IMR-90 (cell line): ENCODE results near the gene AUNIP. TPM values are rescaled to one million over a fixed set of nuclear protein-coding genes. Genes with fewer than 3 reads are reported as not detected.

Experiments used
- ATAC-seq: fragments of 200-7000 bp; cut with Tn5 transposase; 2 replicates; pipeline ENCODE4 v1.9.1; 2020; ENCODE audit warnings: low read depth, mild to moderate bottlenecking, moderate library complexity
- Bru-seq: library from RNA; stranded (reverse); fragments of 400-500 nt; gene quantifications from one replicate; lab custom pipeline; 2021; lab: Mats Ljungman, UMichigan
- BruChase-seq, 2 experiments: library from RNA; stranded (reverse); fragments of 400-500 nt; gene quantifications; one replicate each; lab custom pipeline; 2021; lab: Mats Ljungman, UMichigan
- BruUV-seq: library from RNA; stranded (reverse); fragments of 400-500 nt; replicated peaks from 2 replicates; lab custom pipeline; 2021; lab: Mats Ljungman, UMichigan
- CTCF ChIA-PET: fragments of 300-600 bp; formaldehyde crosslinking; extraction: SDS; loops from one replicate; lab custom pipeline; 2021; ENCODE audit warnings: antibody characterized with exemption; lab: Yijun Ruan, JAX
- POLR2A ChIA-PET: fragments of 300-600 bp; sonication (Branson Sonifier 250); formaldehyde crosslinking; loops from one replicate; lab custom pipeline; 2022; ENCODE audit warnings: antibody characterized with exemption; ENCODE audit not compliant: unreplicated experiment; lab: Charles Lee
- DNase-seq: peaks from one replicate; pipeline ENCODE4 v3.0.0; 2013
- H2AFZ ChIP-seq: replicated peaks from 2 replicates; pipeline ENCODE3; 2013; ENCODE audit warnings: low read length, mild to moderate bottlenecking; ENCODE audit not compliant: poor library complexity
- H2AK5ac ChIP-seq: 2 replicates; pipeline ENCODE4 v1.6.1; 2013; ENCODE audit warnings: low read depth, low read length, inconsistent platforms
- H2AK9ac ChIP-seq: replicated peaks from 2 replicates; pipeline ENCODE3; 2013; ENCODE audit warnings: mild to moderate bottlenecking, low read depth, low read length, moderate library complexity; ENCODE audit not compliant: poor library complexity
- H2BK120ac ChIP-seq: 2 replicates; pipeline ENCODE4 v1.6.1; 2013; ENCODE audit warnings: low read depth, low read length, inconsistent platforms
- H2BK15ac ChIP-seq: 3 replicates; pipeline ENCODE4 v1.6.1; 2013; ENCODE audit warnings: low read depth, low read length, inconsistent platforms
- H2BK20ac ChIP-seq: 2 replicates; pipeline ENCODE4 v1.6.1; 2013; ENCODE audit warnings: low read depth, mild to moderate bottlenecking, inconsistent platforms, low read length, moderate library complexity
- H2BK5ac ChIP-seq: 2 replicates; pipeline ENCODE4 v1.6.1; 2013; ENCODE audit warnings: mild to moderate bottlenecking, low read depth, low read length, inconsistent platforms; ENCODE audit not compliant: poor library complexity, severe bottlenecking
- H3K14ac ChIP-seq: replicated peaks from 2 replicates; pipeline ENCODE4 v1.6.1; 2013; ENCODE audit warnings: low read depth, low read length, inconsistent platforms
- H3K18ac ChIP-seq: 2 replicates; pipeline ENCODE4 v1.6.1; 2013; ENCODE audit warnings: low read depth, low read length, control low read depth
- H3K23ac ChIP-seq: 2 replicates; pipeline ENCODE4 v1.6.1; 2013; ENCODE audit warnings: low read depth, low read length, inconsistent platforms
- H3K27ac ChIP-seq: 2 replicates; pipeline ENCODE4 v1.5.1; 2013; ENCODE audit warnings: mild to moderate bottlenecking, control low read depth, low read length; ENCODE audit not compliant: insufficient read depth
- H3K27me3 ChIP-seq: 2 replicates; pipeline ENCODE4 v1.6.1; 2013; ENCODE audit warnings: low read length; ENCODE audit not compliant: control insufficient read depth, insufficient read depth
- H3K36me3 ChIP-seq: 2 replicates; pipeline ENCODE4 v1.6.1; 2013; ENCODE audit warnings: low read length, mixed read lengths; ENCODE audit not compliant: control insufficient read depth, insufficient read depth
- H3K4ac ChIP-seq: 2 replicates; pipeline ENCODE4 v1.6.1; 2013; ENCODE audit warnings: low read depth, low read length, inconsistent platforms
- H3K4me1 ChIP-seq: 2 replicates; pipeline ENCODE4 v1.6.1; 2013; ENCODE audit warnings: low read length, mixed read lengths; ENCODE audit not compliant: control insufficient read depth, insufficient read depth
- H3K4me2 ChIP-seq: 2 replicates; pipeline ENCODE4 v1.6.1; 2013; ENCODE audit warnings: low read depth, mild to moderate bottlenecking, control low read depth, low read length, moderate library complexity
- H3K4me3 ChIP-seq: 2 replicates; pipeline ENCODE4 v1.5.1; 2013; ENCODE audit warnings: low read depth, mild to moderate bottlenecking, control low read depth, low read length, moderate library complexity; ENCODE audit not compliant: insufficient read depth
- H3K56ac ChIP-seq: 2 replicates; pipeline ENCODE4 v1.6.1; 2013; ENCODE audit warnings: low read length, inconsistent platforms; ENCODE audit not compliant: insufficient read depth; ENCODE audit errors: extremely low read depth
- H3K79me1 ChIP-seq, 2 experiments: 2 replicates each; pipeline ENCODE4 v1.6.1; 2013; ENCODE audit warnings: low read length in 2 of 2, inconsistent platforms in 1 of 2, low read depth in 1 of 2
- H3K9ac ChIP-seq: 2 replicates; pipeline ENCODE4 v1.6.1; 2013; ENCODE audit warnings: low read depth, low read length, control low read depth
- H3K9me1 ChIP-seq: 2 replicates; pipeline ENCODE4 v1.6.1; 2013; ENCODE audit warnings: low read length, inconsistent platforms; ENCODE audit not compliant: insufficient read depth
- H3K9me3 ChIP-seq: 2 replicates; pipeline ENCODE4 v1.6.1; 2013; ENCODE audit warnings: low read length; ENCODE audit not compliant: control insufficient read depth, insufficient read depth
- H4K20me1 ChIP-seq: 2 replicates; pipeline ENCODE4 v1.6.1; 2013; ENCODE audit warnings: low read length, inconsistent platforms; ENCODE audit not compliant: insufficient read depth
- H4K5ac ChIP-seq: 2 replicates; pipeline ENCODE4 v1.6.1; 2013; ENCODE audit warnings: mild to moderate bottlenecking, low read depth, low read length, control low read depth
- H4K8ac ChIP-seq, 2 experiments: 2 replicates each; pipeline ENCODE4 v1.6.1; 2013; ENCODE audit warnings: low read depth in 2 of 2, low read length in 2 of 2, control low read depth in 1 of 2, inconsistent platforms in 1 of 2
- H4K91ac ChIP-seq: 2 replicates; pipeline ENCODE4 v1.6.1; 2013; ENCODE audit warnings: low read depth, low read length, inconsistent platforms; ENCODE audit not compliant: insufficient read depth
- BHLHE40 ChIP-seq: fragments of 150-350 bp; IDR thresholded peaks from 2 replicates; pipeline ENCODE4 v1.6.1; 2016; ENCODE audit warnings: mild to moderate bottlenecking, low read depth, low read length
- CEBPB ChIP-seq: IDR thresholded peaks from 2 replicates; pipeline ENCODE4 v1.6.1; 2012; ENCODE audit warnings: low read depth, low read length, improper control_type of control experiment
- CTCF ChIP-seq: conservative IDR thresholded peaks from 2 replicates; pipeline ENCODE4 v1.5.1; 2012; ENCODE audit warnings: mild to moderate bottlenecking, low read depth, low read length, improper control_type of control experiment
- ELK1 ChIP-seq: fragments of 150-350 bp; IDR thresholded peaks from 2 replicates; pipeline ENCODE4 v1.6.1; 2016; ENCODE audit warnings: low read depth, mild to moderate bottlenecking, low read length, moderate library complexity, borderline replicate concordance
- FOS ChIP-seq: fragments of 150-350 bp; IDR thresholded peaks from 2 replicates; pipeline ENCODE4 v1.6.1; 2016; ENCODE audit warnings: low read depth, low read length
- MAZ ChIP-seq: IDR thresholded peaks from 2 replicates; pipeline ENCODE4 v1.6.1; 2012; ENCODE audit warnings: low read depth, mild to moderate bottlenecking, low read length, improper control_type of control experiment, moderate library complexity, borderline replicate concordance
- MXI1 ChIP-seq: IDR thresholded peaks from 2 replicates; pipeline ENCODE4 v1.6.1; 2012; ENCODE audit warnings: low read depth, mild to moderate bottlenecking, low read length, moderate library complexity, borderline replicate concordance
- POLR2A ChIP-seq: IDR thresholded peaks from 2 replicates; pipeline ENCODE4 v1.6.1; 2012; ENCODE audit warnings: mild to moderate bottlenecking, low read depth, low read length
- RFX5 ChIP-seq: IDR thresholded peaks from 2 replicates; pipeline ENCODE4 v1.8.0; 2012; ENCODE audit warnings: low read depth, mild to moderate bottlenecking, low read length, moderate library complexity
- WGBS, 2 experiments: methylation state at CpG; one replicate each; pipeline versions ENCODE4 v1.1.5 to v1.1.7; 2013; ENCODE audit warnings: missing lambda C conversion rate in 2 of 2; ENCODE audit not compliant: insufficient read length in 1 of 2; ENCODE audit errors: extremely low coverage in 2 of 2; 5-methylcytosine and 5-hydroxymethylcytosine counted together
- dilution Hi-C: fragments of 300-500 bp; cut with HindIII; formaldehyde crosslinking; loops from one replicate; pipeline ENCODE4 v1.14.3; 2018; ENCODE audit warnings: low sequenced_read_pairs; ENCODE audit not compliant: unreplicated experiment
- in situ Hi-C: fragments of 300-500 bp; cut with MboI; formaldehyde crosslinking; loops from 3 replicates; pipeline ENCODE4 v1.14.3; 2019; ENCODE audit warnings: low sequenced_read_pairs, inconsistent platforms, mixed read lengths
- intact Hi-C: fragments of 100-400 bp; cut with micrococcal nuclease; formaldehyde crosslinking; loops from 2 replicates; pipeline ENCODE4 v1.10.0; 2022
- long read RNA-seq: library from polyadenylated mRNA; unstranded; transcript quantifications from one replicate; pipeline ENCODE4 v2.0.0, GENCODE V29; 2021; ENCODE audit not compliant: unreplicated experiment
- polyA plus RNA-seq, 3 experiments: library from polyadenylated mRNA; depleted of rRNA; stranded (reverse); fragments of >200 nt; gene quantifications; 2 replicates each; pipeline ENCODE4 v1.2.3, GENCODE V29; 2012; ENCODE audit warnings: low replicate concordance in 1 of 3
- total RNA-seq: library from RNA; depleted of rRNA; stranded (reverse); fragments of >200 nt; gene quantifications from 2 replicates; pipeline ENCODE4 v1.2.3, GENCODE V29; 2012; rRNA removed

AUNIP gene
- total RNA-seq, result 3.9 and 5.0 TPM in 2 replicates
- 2.2 and 2.4 TPM in 2 replicates for polyA plus RNA-seq (2012; rRNA removed)
- 0.52 and 0.65 TPM in 2 replicates for polyA plus RNA-seq (2012; cell fraction: cytosol; rRNA removed)
- polyA plus RNA-seq (2012; cell fraction: nucleus; rRNA removed; ENCODE audit: low replicate concordance), result 0.39 and 0.96 TPM in 2 replicates
- Bru-seq, nascent RNA, result percentile 44 among the genes with signal in this experiment
- percentile 37 among the genes with signal in this experiment for BruChase-seq, experiment 1, labeled RNA remaining after a 6-hour chase
- percentile 35 among the genes with signal in this experiment for BruChase-seq, experiment 2, labeled RNA remaining after a 2-hour chase
- long read RNA-seq, partial matches to known transcripts, result 0 of 1 reads
- long read RNA-seq, other reads (novel, unspliced or antisense), result 0 of 1 reads

GRCh38 chr1:25858906-25859789 lies at the start of gene AUNIP:
TSS of gene AUNIP (minus strand) at chr1:25859457. CDS start at chr1:25859357, 100 bp downstream.
- Histone ChIP-seq H3K4me2 (peak within 1 kb of the TSS; percentile 84), H3K18ac (peak within 1 kb of the TSS; percentile 33; the same call in 1 of the 2 replicates), H2AFZ (peak within 1 kb of the TSS; percentile 98), H3K56ac (peak within 1 kb of the TSS; percentile 81), H3K4me1 (no peaks in the 10 kb centered on the region; the same call in 1 of the 2 replicates), H3K4ac (peak within 1 kb of the TSS; percentile 94), H4K5ac (peak within 1 kb of the TSS; percentile 29; the same call in 1 of the 2 replicates), H4K91ac (peak within 1 kb of the TSS; percentile 70), H3K23ac (peak within 1 kb of the TSS; percentile 87), H4K8ac (peak within 1 kb of the TSS; percentile 71 to 76), H3K9me3 (no peaks in the 10 kb centered on the region), H2AK9ac (peak within 1 kb of the TSS; percentile 22), H2BK20ac (peak within 1 kb of the TSS; percentile 43; the same call in 1 of the 2 replicates), H3K27ac (peak within 1 kb of the TSS; percentile 77), H3K27me3 (no peaks in the 10 kb centered on the region), H2BK5ac (peak within 1 kb of the TSS; percentile 75), H3K9ac (peak within 1 kb of the TSS; percentile 70), H3K14ac (peak within 1 kb of the TSS; percentile 96), H3K9me1 (no peaks in the 10 kb centered on the region; the same call in 1 of the 2 replicates), H2BK120ac (peak within 1 kb of the TSS; percentile 73), H3K4me3 (peak within 1 kb of the TSS; percentile 58), H4K20me1 (peaks cover 5% of the 10 kb centered on the region; the same call in 1 of the 2 replicates), H3K79me1 (peaks cover 13 to 27% of the 10 kb centered on the region in 2 experiments), H2AK5ac (peak within 1 kb of the TSS; percentile 11; the same call in 1 of the 2 replicates), H3K36me3 (peaks cover 18% of the 10 kb centered on the region), H2BK15ac (peak within 1 kb of the TSS; percentile 16; the same call in 1 of the 3 replicates)
- ChIA-PET POLR2A (interaction anchor here (0.5 kb wide), 1 partner anchor 44 kb away, joined by 3 read pairs; no protein-coding TSS in a partner anchor), CTCF (interaction anchor here (0.6 kb wide), 1 partner anchor 20 kb away, joined by 9 read pairs; no protein-coding TSS in a partner anchor)
- DNase-seq (peak; percentile 85), ATAC-seq (peak; percentile 98)
- in situ Hi-C loops (no loop called here), intact Hi-C loops (no loop called here), dilution Hi-C loops (no loop called here)
- BruUV-seq, result no TSS peak
- 2% methylated on average over 51 of the region's 77 CpGs; no CpG with 5 or more reads in 1 of the 2 experiments for whole genome bisulfite sequencing, 2 experiments
- no peak for TF ChIP-seq RFX5
- TF ChIP-seq BHLHE40, result no peak
- peak; percentile 86; the same call in 1 of the 2 replicates for TF ChIP-seq MAZ
- no peak for TF ChIP-seq CEBPB
- peak; percentile 98 for TF ChIP-seq MXI1
- peak; percentile 85 for TF ChIP-seq POLR2A
- TF ChIP-seq FOS, result no peak
- no peak for TF ChIP-seq CTCF
- no peak for TF ChIP-seq ELK1
